K562 (cell line): ENCODE results near the gene PHF24. TPM values are rescaled to one million over a fixed set of nuclear protein-coding genes. Genes with fewer than 3 reads are reported as not detected.

Source experiments
- C11orf30 ChIP-seq: fragments of 450-650 bp; IDR thresholded peaks from 2 replicates; pipeline ENCODE4 v1.6.1; 2016; ENCODE audit warnings: low read depth, mild to moderate bottlenecking
- CEBPB ChIP-seq: fragments of 450-650 bp; IDR thresholded peaks from 2 replicates; pipeline ENCODE4 v1.6.1; 2016; ENCODE audit warnings: missing genetic modification characterization, missing compliant biosample characterization
- CTBP1 ChIP-seq: fragments of 450-650 bp; IDR thresholded peaks from 2 replicates; pipeline ENCODE4 v1.6.1; 2016; ENCODE audit warnings: borderline replicate concordance
- DPF2 ChIP-seq: fragments of 450-650 bp; IDR thresholded peaks from 2 replicates; pipeline ENCODE4 v1.6.1; 2016
- EP300 ChIP-seq: IDR thresholded peaks from 2 replicates; pipeline ENCODE4 v1.6.1; 2012; ENCODE audit warnings: low read length, improper control_type of control experiment
- MAFK ChIP-seq: IDR thresholded peaks from 2 replicates; pipeline ENCODE4 v1.6.1; 2011; ENCODE audit warnings: low read length, improper control_type of control experiment
- MYC ChIP-seq, 2 experiments: fragments of 250-450 bp in 1 of 2; sonication (Bioruptor Pico) in 1 of 2; IDR thresholded peaks; 2 replicates each; pipeline versions ENCODE4 v1.5.1 to v1.6.1; 2012 to 2021; ENCODE audit warnings: low read depth in 2 of 2, borderline replicate concordance in 1 of 2, improper control_type of control experiment in 1 of 2, low read length in 1 of 2, mild to moderate bottlenecking in 1 of 2, moderate library complexity in 1 of 2
- MYNN ChIP-seq, 2 experiments: sonication (generic); formaldehyde crosslinking in 1 of 2; IDR thresholded peaks; 2 replicates each; pipeline versions ENCODE4 v1.5.0 to v1.6.1; 2016 to 2020; ENCODE audit warnings: antibody characterized with exemption in 1 of 2, missing genetic modification reagents in 1 of 2
- NCOA1 ChIP-seq: fragments of 450-650 bp; IDR thresholded peaks from 2 replicates; pipeline ENCODE4 v1.6.1; 2016; ENCODE audit warnings: low read depth
- NCOR1 ChIP-seq: fragments of 450-650 bp; IDR thresholded peaks from 2 replicates; pipeline ENCODE4 v1.6.1; 2016; ENCODE audit warnings: mild to moderate bottlenecking, moderate library complexity
- NFE2 ChIP-seq: IDR thresholded peaks from 2 replicates; pipeline ENCODE4 v1.6.1; 2014; ENCODE audit warnings: antibody characterized with exemption, low read depth
- RBFOX2 ChIP-seq: fragments of 200-400 bp; formaldehyde crosslinking; IDR thresholded peaks from 2 replicates; pipeline ENCODE4 v1.6.1; 2017; ENCODE audit warnings: low read depth, mild to moderate bottlenecking, low read length, moderate library complexity
- REST ChIP-seq, 2 experiments: fragments of 450-650 bp; formaldehyde crosslinking in 1 of 2; IDR thresholded peaks; 2 replicates each; pipeline versions ENCODE4 v1.4.0 to v1.6.1; 2014 to 2020; ENCODE audit warnings: mild to moderate bottlenecking in 2 of 2, borderline replicate concordance in 1 of 2, low read depth in 1 of 2
- RNF2 ChIP-seq: sonication (generic); IDR thresholded peaks from 2 replicates; pipeline ENCODE4 v1.6.1; 2016
- SMARCC2 ChIP-seq: fragments of 450-650 bp; IDR thresholded peaks from 2 replicates; pipeline ENCODE4 v1.6.1; 2017; ENCODE audit warnings: antibody characterized with exemption, moderate library complexity, mild to moderate bottlenecking, low read depth
- SOX6 ChIP-seq: fragments of 450-650 bp; IDR thresholded peaks from 2 replicates; pipeline ENCODE4 v1.6.1; 2014; ENCODE audit warnings: mild to moderate bottlenecking
- STAG1 ChIP-seq: sonication (generic); formaldehyde crosslinking; IDR thresholded peaks from 2 replicates; pipeline ENCODE4 v1.5.0; 2020; ENCODE audit warnings: missing genetic modification reagents, borderline replicate concordance
- TAF15 ChIP-seq: fragments of 200-400 bp; formaldehyde crosslinking; IDR thresholded peaks from 2 replicates; pipeline ENCODE4 v1.6.1; 2017; ENCODE audit warnings: mild to moderate bottlenecking, low read depth, low read length, moderate library complexity
- TRIM24 ChIP-seq, 2 experiments: fragments of 450-650 bp; IDR thresholded peaks; 2 replicates each; pipeline ENCODE4 v1.6.1; 2016
- ZNF253 ChIP-seq: fragments of 250-450 bp; sonication (Bioruptor Pico); conservative IDR thresholded peaks from 2 replicates; pipeline ENCODE4 v1.6.1; 2021; ENCODE audit warnings: mild to moderate bottlenecking
- polyA plus RNA-seq, 8 experiments: library from polyadenylated mRNA; depleted of rRNA in 4 of 8; stranded (reverse) in 5 of 8; unstranded in 3 of 8; fragments of >200 nt; fragmentation: Nextera tagmentation in 2 of 8; fragmentation: Illumina TruSeq in 1 of 8; extraction: Ambion mirVana in 2 of 8; extraction: Trizol in 1 of 8; gene quantifications; 2 replicates each; pipeline versions ENCODE4 v1.2.1 to v1.2.3, GENCODE V29; 2011 to 2014; ENCODE audit warnings: inconsistent platforms in 1 of 8, missing spikeins in 1 of 8
- total RNA-seq, 7 experiments: library from RNA; depleted of rRNA in 6 of 7; stranded (reverse); fragments of >200 nt in 6 of 7; fragmentation: Illumina TruSeq in 2 of 7; extraction: Trizol in 2 of 7; gene quantifications; 2 replicates each; pipeline versions ENCODE4 v1.2.1 to v1.2.3, GENCODE V29; 2011 to 2021; ENCODE audit warnings: low replicate concordance in 1 of 7
- TF ChIP-seq, protein P1 (sequence below): sonication (generic); IDR thresholded peaks from 2 replicates; pipeline ENCODE4 v1.6.1; 2016

The PHF24 gene
- total and polyA plus RNA-seq, 9 of the 15 experiments (the other 6 are each of a cell fraction or from before 2014, with no cell fraction given): 0.01 TPM; not detected in 7

GRCh38 chr9:35000535-35001284 is 42.6 kb downstream of the PHF24 start (continued):
- no peak for TF ChIP-seq ZNF253 (CRISPR knock-in tag)
- TF ChIP-seq CTBP1: peak; percentile 49; the same call in 1 of the 2 replicates
- peak; percentile 81 for TF ChIP-seq NFE2
- peak; percentile 51 for TF ChIP-seq C11orf30
- 0 out of 2 replicates have a peak, but pooled peaks have one; percentile 27 for TF ChIP-seq SMARCC2
- TF ChIP-seq NCOA1: no peak
- peak in 1 of 2 experiments; percentile 43; a peak in 1 of 4 replicates for TF ChIP-seq TRIM24 (IDR thresholded peaks at IDR 0.05)
- no peak for TF ChIP-seq TAF15
- TF ChIP-seq STAG1 (CRISPR knock-in tag): no peak
- TF ChIP-seq MYNN (IDR thresholded peaks at IDR 0.05): no peak
- TF ChIP-seq MYNN (CRISPR knock-in tag; IDR thresholded peaks at IDR 0.05): no peak
- TF ChIP-seq NCOR1: peak; percentile 45; the same call in 1 of the 2 replicates
- TF ChIP-seq DPF2: peak; percentile 71
- no peak for TF ChIP-seq MYC (IDR thresholded peaks at IDR 0.05; ENCODE audit: low read depth, low read length)
- no peak for TF ChIP-seq MYC (CRISPR knock-in tag; IDR thresholded peaks at IDR 0.05; ENCODE audit: borderline replicate concordance, low read depth)
- peak; percentile 67; the same call in 1 of the 2 replicates for TF ChIP-seq SOX6
- no peak for TF ChIP-seq RBFOX2
- peak; percentile 88 for TF ChIP-seq EP300
- TF ChIP-seq REST (IDR thresholded peaks at IDR 0.05; ENCODE audit: borderline replicate concordance): peak; percentile 18; the same call in 1 of the 2 replicates
- TF ChIP-seq REST (CRISPR knock-in tag; IDR thresholded peaks at IDR 0.05; ENCODE audit: low read depth): no peak
- TF ChIP-seq CEBPB: peak; percentile 77
- TF ChIP-seq, protein P1, sequence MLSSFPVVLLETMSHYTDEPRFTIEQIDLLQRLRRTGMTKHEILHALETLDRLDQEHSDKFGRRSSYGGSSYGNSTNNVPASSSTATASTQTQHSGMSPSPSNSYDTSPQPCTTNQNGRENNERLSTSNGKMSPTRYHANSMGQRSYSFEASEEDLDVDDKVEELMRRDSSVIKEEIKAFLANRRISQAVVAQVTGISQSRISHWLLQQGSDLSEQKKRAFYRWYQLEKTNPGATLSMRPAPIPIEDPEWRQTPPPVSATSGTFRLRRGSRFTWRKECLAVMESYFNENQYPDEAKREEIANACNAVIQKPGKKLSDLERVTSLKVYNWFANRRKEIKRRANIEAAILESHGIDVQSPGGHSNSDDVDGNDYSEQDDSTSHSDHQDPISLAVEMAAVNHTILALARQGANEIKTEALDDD: peak; percentile 72
- TF ChIP-seq MAFK: peak; percentile 25; the same call in 1 of the 2 replicates
- peak; percentile 60; the same call in 1 of the 2 replicates for TF ChIP-seq RNF2
